Esophagus muscularis mucosa (tissue), 4 donors: ENCODE measurements around the gene CD1C. TPM values are rescaled to one million over a fixed set of nuclear protein-coding genes. Genes with fewer than 3 reads are reported as not detected.
"Not testable (repeated sequence)": the region's sequence is repeated elsewhere in the genome, so short reads cannot be mapped to it uniquely, and the experiment has no call there.

Source experiments
- DNase-seq: peaks from one replicate; pipeline ENCODE4 v3.0.0-alpha.2; 2017; ENCODE audit errors: extremely low spot score
- H3K27ac ChIP-seq, 4 donors: fragments of 200-600 bp; sonication (generic); replicated peaks in 1 of 4; 1 replicate in 3 of 4; 2 replicates in 1 of 4; pipeline ENCODE4 v1.5.1; 2016 to 2019; ENCODE audit warnings: mild to moderate bottlenecking in 1 of 4
- H3K27me3 ChIP-seq, 4 donors: fragments of 200-600 bp; sonication (generic); one replicate each; pipeline versions ENCODE4 v1.5.1 to v1.6.0; 2016 to 2019
- H3K36me3 ChIP-seq, 4 donors: fragments of 200-600 bp; sonication (generic); one replicate each; pipeline ENCODE4 v1.5.1; 2016 to 2019
- H3K4me1 ChIP-seq, 4 donors: fragments of 200-600 bp; sonication (generic); one replicate each; pipeline ENCODE4 v1.5.1; 2016 to 2019
- H3K4me3 ChIP-seq, 4 donors: fragments of 200-600 bp; sonication (generic); 1 replicate in 2 of 4; 2 replicates in 2 of 4; pipeline ENCODE4 v1.5.1; 2016 to 2019; ENCODE audit warnings: mild to moderate bottlenecking in 4 of 4, moderate library complexity in 1 of 4
- H3K9me3 ChIP-seq, 4 donors: fragments of 200-600 bp; sonication (generic); 1 replicate in 3 of 4; 2 replicates in 1 of 4; pipeline ENCODE4 v1.5.1; 2016 to 2019
- CTCF ChIP-seq, 3 experiments: fragments of 200-600 bp in 2 of 3; fragments of 450-650 bp in 1 of 3; sonication (generic) in 2 of 3; IDR thresholded peaks; one replicate each; pipeline ENCODE4 v1.5.1; 2017 to 2019; ENCODE audit warnings: antibody characterized with exemption in 3 of 3, mild to moderate bottlenecking in 2 of 3, moderate library complexity in 1 of 3
- EP300 ChIP-seq: sonication (generic); formaldehyde crosslinking; IDR thresholded peaks from one replicate; pipeline ENCODE4 v1.6.1; 2017; ENCODE audit warnings: antibody characterized with exemption
- POLR2A ChIP-seq: fragments of 450-650 bp; IDR thresholded peaks from one replicate; pipeline ENCODE4 v1.6.1; 2017; ENCODE audit warnings: antibody characterized with exemption, moderate library complexity, mild to moderate bottlenecking, low read depth
- POLR2AphosphoS5 ChIP-seq, 2 donors: sonication (generic); formaldehyde crosslinking; IDR thresholded peaks; one replicate each; pipeline ENCODE4 v1.6.1; 2017; ENCODE audit warnings: antibody characterized with exemption in 2 of 2
- WGBS: methylation state at CpG from one replicate; pipeline ENCODE4 v1.1.5; 2018; 5-methylcytosine and 5-hydroxymethylcytosine counted together
- intact Hi-C: fragments of 100-400 bp; cut with DNase I; formaldehyde crosslinking; loops from one replicate; pipeline ENCODE4 v1.15.1; 2023
- total RNA-seq, 4 donors: library from RNA; depleted of rRNA; stranded (reverse); fragments of >200 nt; gene quantifications; one replicate each; pipeline versions ENCODE4 v1.1.0 to v1.2.1, GENCODE V29; 2016

CD1C gene
- total RNA-seq, 4 donors from 2014 or later, result 0.69 to 1.2 TPM; not detected in 2

- no peak for TF ChIP-seq POLR2A
- no peak for TF ChIP-seq EP300
- no peaks in the 10 kb centered on the region for H3K4me1 ChIP-seq
- no peak for DNase-seq
- peaks cover 0 to 15% (median 9%) of the 10 kb centered on the region in 4 donors for H3K9me3 ChIP-seq
- no peak overlapping the region for H3K4me3 ChIP-seq
- H3K27me3 ChIP-seq, result no peaks in the 10 kb centered on the region
- H3K27ac ChIP-seq, result no peak overlapping the region
- intact Hi-C loops, result no loop called here
- H3K36me3 ChIP-seq, result no peaks in the 10 kb centered on the region
- WGBS, result 73% methylated on average over 5 of the region's 5 CpGs
Measured at GRCh38 chr1:158274797-158275196, 14.9 kb upstream of the CD1C start.

GRCh38 chr1:158282421-158282820 is 7.3 kb upstream of the CD1C start:
- H3K36me3 ChIP-seq, DNase-seq, intact Hi-C loops, H3K4me3 ChIP-seq, H3K27ac ChIP-seq, H3K4me1 ChIP-seq, H3K27me3 ChIP-seq: not testable (repeated sequence)
- 65% methylated on average over 2 of the region's 2 CpGs for WGBS
- peaks cover 0 to 21% (median 12%) of the 10 kb centered on the region in 4 donors for H3K9me3 ChIP-seq

- Histone ChIP-seq H3K4me1 (no peaks in the 10 kb centered on the region), H3K27ac (no peak overlapping the region), H3K36me3 (no peaks in the 10 kb centered on the region), H3K27me3 (no peaks in the 10 kb centered on the region), H3K9me3 (peaks cover 0 to 20% (median 12%) of the 10 kb centered on the region in 4 donors), H3K4me3 (no peak overlapping the region)
- intact Hi-C loops, result no loop called here
- TF ChIP-seq EP300 (no peak), CTCF (IDR thresholded peaks at IDR 0.05) (no peak), POLR2AphosphoS5 (IDR thresholded peaks at IDR 0.05) (no peak)
- WGBS, result 61% methylated on average over 2 of the region's 2 CpGs
- no peak for DNase-seq
Measured at GRCh38 chr1:158283965-158284364, 5.8 kb upstream of the CD1C start.

GRCh38 chr1:158285756-158286241 is 3.9 kb upstream of the CD1C start:
- no peak for DNase-seq
- TF ChIP-seq POLR2AphosphoS5 (IDR thresholded peaks at IDR 0.05) (no peak), CTCF (IDR thresholded peaks at IDR 0.05) (no peak), EP300 (no peak), POLR2A (no peak)
- WGBS, result 50% methylated on average over 7 of the region's 7 CpGs
- intact Hi-C loops, result no loop called here
- H3K4me1 ChIP-seq, result no peaks in the 10 kb centered on the region
- H3K36me3 ChIP-seq, result no peaks in the 10 kb centered on the region
- peaks cover 0 to 4% (median 0%) of the 10 kb centered on the region in 4 donors for H3K9me3 ChIP-seq
- H3K4me3 ChIP-seq, result no peak overlapping the region
- H3K27me3 ChIP-seq, result no peaks in the 10 kb centered on the region
- H3K27ac ChIP-seq, result no peak overlapping the region

- no peak overlapping the region for H3K4me3 ChIP-seq
- no peak for DNase-seq
- WGBS, result 80% methylated on average over 4 of the region's 4 CpGs
- TF ChIP-seq POLR2AphosphoS5 (IDR thresholded peaks at IDR 0.05) (no peak), EP300 (no peak), CTCF (IDR thresholded peaks at IDR 0.05) (no peak), POLR2A (no peak)
- no peaks in the 10 kb centered on the region for H3K9me3 ChIP-seq
- H3K27me3 ChIP-seq, result no peaks in the 10 kb centered on the region
- intact Hi-C loops, result no loop called here
- H3K4me1 ChIP-seq, result no peaks in the 10 kb centered on the region
- no peaks in the 10 kb centered on the region for H3K36me3 ChIP-seq
- no peak overlapping the region for H3K27ac ChIP-seq
Measured at GRCh38 chr1:158286487-158286886, 3.2 kb upstream of the CD1C start.

GRCh38 chr1:158286941-158287346 is 2.8 kb upstream of the CD1C start:
- WGBS, result 100% methylated on average over 1 of the region's 1 CpG
- Histone ChIP-seq H3K4me3 (no peak overlapping the region), H3K36me3 (no peaks in the 10 kb centered on the region), H3K9me3 (no peaks in the 10 kb centered on the region), H3K27ac (no peak overlapping the region), H3K4me1 (no peaks in the 10 kb centered on the region), H3K27me3 (no peaks in the 10 kb centered on the region)
- TF ChIP-seq EP300 (no peak), POLR2AphosphoS5 (IDR thresholded peaks at IDR 0.05) (no peak), POLR2A (no peak), CTCF (IDR thresholded peaks at IDR 0.05) (no peak)
- DNase-seq, result no peak
- intact Hi-C loops, result no loop called here
